Ascending aorta (tissue), 2 donors: ENCODE measurements around the gene ZNF488. TPM values are rescaled to one million over a fixed set of nuclear protein-coding genes. Genes with fewer than 3 reads are reported as not detected.
"Not testable (repeated sequence)": the region's sequence is repeated elsewhere in the genome, so short reads cannot be mapped to it uniquely, and the experiment has no call there.

Experiments used
- DNase-seq, 2 donors: peaks; one replicate each; pipeline ENCODE4 v3.0.0-alpha.2; 2019; ENCODE audit warnings: low spot score in 2 of 2
- H3K27ac ChIP-seq, 2 donors: fragments of 200-600 bp; sonication (generic); one replicate each; pipeline ENCODE4 v1.5.1; 2016 to 2017; ENCODE audit warnings: mild to moderate bottlenecking in 1 of 2
- H3K27me3 ChIP-seq: fragments of 200-600 bp; sonication (generic); one replicate; pipeline ENCODE4 v1.5.1; 2017
- H3K36me3 ChIP-seq, 2 donors: fragments of 200-600 bp; sonication (generic); one replicate each; pipeline ENCODE4 v1.5.1; 2016
- H3K4me1 ChIP-seq, 2 donors: fragments of 200-600 bp; sonication (generic); one replicate each; pipeline ENCODE4 v1.5.1; 2016 to 2017; ENCODE audit warnings: mild to moderate bottlenecking in 1 of 2
- H3K4me3 ChIP-seq, 2 donors: fragments of 200-600 bp; sonication (generic); one replicate each; pipeline ENCODE4 v1.5.1; 2016 to 2017; ENCODE audit warnings: mild to moderate bottlenecking in 1 of 2
- H3K9me3 ChIP-seq, 2 donors: fragments of 200-600 bp; sonication (generic); one replicate each; pipeline ENCODE4 v1.5.1; 2016
- intact Hi-C: fragments of 100-400 bp; cut with DNase I; formaldehyde crosslinking; loops from one replicate; pipeline ENCODE4 v1.15.1; 2023
- total RNA-seq: library from RNA; depleted of rRNA; stranded (reverse); fragments of >200 nt; gene quantifications from one replicate; pipeline ENCODE4 v1.1.0, GENCODE V29; 2016
- TF ChIP-seq, protein P1 (sequence below), 3 experiments: fragments of 200-600 bp in 2 of 3; fragments of 450-650 bp in 1 of 3; sonication (generic) in 2 of 3; IDR thresholded peaks; one replicate each; pipeline ENCODE4 v1.5.1; 2016 to 2019; ENCODE audit warnings: antibody characterized with exemption in 3 of 3, mild to moderate bottlenecking in 1 of 3, moderate library complexity in 1 of 3

Gene ZNF488
- total RNA-seq, 1 donor from 2014 or later, result not detected

- Histone ChIP-seq H3K27ac (no peak overlapping the region), H3K9me3 (no peaks in the 10 kb centered on the region), H3K4me1 (no peaks in the 10 kb centered on the region), H3K27me3 (no peaks in the 10 kb centered on the region), H3K36me3 (no peaks in the 10 kb centered on the region), H3K4me3 (no peak overlapping the region)
- DNase-seq, result peak in 1 of 2 donors; percentile 50
- TF ChIP-seq, protein P1, sequence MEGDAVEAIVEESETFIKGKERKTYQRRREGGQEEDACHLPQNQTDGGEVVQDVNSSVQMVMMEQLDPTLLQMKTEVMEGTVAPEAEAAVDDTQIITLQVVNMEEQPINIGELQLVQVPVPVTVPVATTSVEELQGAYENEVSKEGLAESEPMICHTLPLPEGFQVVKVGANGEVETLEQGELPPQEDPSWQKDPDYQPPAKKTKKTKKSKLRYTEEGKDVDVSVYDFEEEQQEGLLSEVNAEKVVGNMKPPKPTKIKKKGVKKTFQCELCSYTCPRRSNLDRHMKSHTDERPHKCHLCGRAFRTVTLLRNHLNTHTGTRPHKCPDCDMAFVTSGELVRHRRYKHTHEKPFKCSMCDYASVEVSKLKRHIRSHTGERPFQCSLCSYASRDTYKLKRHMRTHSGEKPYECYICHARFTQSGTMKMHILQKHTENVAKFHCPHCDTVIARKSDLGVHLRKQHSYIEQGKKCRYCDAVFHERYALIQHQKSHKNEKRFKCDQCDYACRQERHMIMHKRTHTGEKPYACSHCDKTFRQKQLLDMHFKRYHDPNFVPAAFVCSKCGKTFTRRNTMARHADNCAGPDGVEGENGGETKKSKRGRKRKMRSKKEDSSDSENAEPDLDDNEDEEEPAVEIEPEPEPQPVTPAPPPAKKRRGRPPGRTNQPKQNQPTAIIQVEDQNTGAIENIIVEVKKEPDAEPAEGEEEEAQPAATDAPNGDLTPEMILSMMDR (IDR thresholded peaks at IDR 0.05), result no peak
- intact Hi-C loops, result no loop called here
Observed at GRCh38 chr10:47420305-47421056, 36.4 kb upstream of the ZNF488 start.

DNA sequence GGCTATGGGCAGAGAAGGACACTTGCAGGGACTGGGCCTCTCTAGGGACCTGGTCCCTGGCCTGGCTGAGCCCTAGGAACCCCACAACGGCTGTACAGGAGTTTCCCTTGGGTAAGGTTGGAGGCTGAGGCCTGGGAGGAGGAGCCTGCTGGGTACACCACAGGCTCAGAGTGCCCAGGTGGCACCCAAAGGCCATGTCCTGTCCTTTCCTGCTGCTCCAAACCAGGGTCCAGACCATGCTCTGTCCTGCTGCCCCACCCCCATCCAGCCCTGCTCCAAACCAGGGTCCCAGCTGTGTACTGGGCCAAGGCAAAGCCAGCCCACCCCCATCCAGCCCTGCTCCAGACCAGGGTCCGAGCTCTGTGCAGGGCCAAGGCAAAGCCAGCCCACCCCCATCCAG lies 35.3 kb upstream of the ZNF488 start:
- no peak for DNase-seq
- Histone ChIP-seq H3K4me1 (no peaks in the 10 kb centered on the region), H3K36me3 (no peaks in the 10 kb centered on the region), H3K4me3 (no peak overlapping the region), H3K27ac (no peak overlapping the region), H3K9me3 (no peaks in the 10 kb centered on the region), H3K27me3 (no peaks in the 10 kb centered on the region)
- intact Hi-C loops, result no loop called here
- TF ChIP-seq, protein P1 (IDR thresholded peaks at IDR 0.05), result no peak

DNA sequence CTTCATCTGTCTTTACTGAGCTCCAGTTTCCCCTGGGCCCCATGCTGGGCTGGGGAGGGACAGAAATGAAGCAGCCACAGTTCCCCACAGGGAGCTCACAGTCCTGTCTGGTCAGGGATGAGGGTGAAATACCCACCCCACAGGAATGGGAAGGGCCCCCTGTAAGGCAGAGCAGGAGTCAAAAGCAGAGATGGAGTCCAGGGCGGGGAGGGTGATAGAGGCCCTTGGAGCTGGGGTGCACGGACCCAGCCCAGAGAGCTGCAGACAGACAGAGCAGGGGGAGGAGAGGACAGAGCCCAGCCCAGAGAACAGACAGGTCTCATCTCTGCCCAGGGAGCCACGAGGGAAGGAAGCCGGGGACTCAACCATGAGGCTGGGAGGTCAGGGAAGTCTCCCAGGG lies 34.9 kb upstream of the ZNF488 start:
- intact Hi-C loops, result no loop called here
- H3K36me3 ChIP-seq, result no peaks in the 10 kb centered on the region
- H3K4me1 ChIP-seq, result no peaks in the 10 kb centered on the region
- H3K27me3 ChIP-seq, result no peaks in the 10 kb centered on the region
- no peak overlapping the region for H3K4me3 ChIP-seq
- TF ChIP-seq, protein P1 (IDR thresholded peaks at IDR 0.05), result no peak
- no peak overlapping the region for H3K27ac ChIP-seq
- H3K9me3 ChIP-seq, result no peaks in the 10 kb centered on the region
- no peak for DNase-seq

DNA sequence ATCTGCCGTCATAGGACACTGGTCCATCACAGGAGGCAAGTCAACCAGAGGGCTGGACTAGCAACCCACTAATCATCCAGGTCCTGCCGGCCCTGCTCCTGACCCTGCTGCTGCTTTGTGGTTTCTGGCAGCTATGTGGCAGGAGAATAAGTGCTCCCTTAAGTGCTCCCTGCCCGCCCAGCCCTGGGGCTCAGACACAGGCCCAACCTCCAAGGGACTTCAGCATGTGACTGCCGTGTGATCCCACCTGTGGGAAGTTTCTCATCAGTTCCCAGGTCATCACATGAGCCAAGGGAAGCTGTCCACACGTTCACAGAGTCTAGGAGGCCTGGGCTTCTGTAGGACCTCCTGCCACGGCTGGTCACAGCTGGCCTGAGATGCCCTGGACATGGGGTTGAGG lies 34.2 kb upstream of the ZNF488 start:
- no peaks in the 10 kb centered on the region for H3K27me3 ChIP-seq
- no peaks in the 10 kb centered on the region for H3K36me3 ChIP-seq
- TF ChIP-seq, protein P1 (IDR thresholded peaks at IDR 0.05), result no peak
- H3K4me3 ChIP-seq, result no peak overlapping the region
- no peaks in the 10 kb centered on the region for H3K9me3 ChIP-seq
- DNase-seq, result peak in 1 of 2 donors; percentile 52
- H3K4me1 ChIP-seq, result no peaks in the 10 kb centered on the region
- H3K27ac ChIP-seq, result no peak overlapping the region
- intact Hi-C loops, result no loop called here

DNA sequence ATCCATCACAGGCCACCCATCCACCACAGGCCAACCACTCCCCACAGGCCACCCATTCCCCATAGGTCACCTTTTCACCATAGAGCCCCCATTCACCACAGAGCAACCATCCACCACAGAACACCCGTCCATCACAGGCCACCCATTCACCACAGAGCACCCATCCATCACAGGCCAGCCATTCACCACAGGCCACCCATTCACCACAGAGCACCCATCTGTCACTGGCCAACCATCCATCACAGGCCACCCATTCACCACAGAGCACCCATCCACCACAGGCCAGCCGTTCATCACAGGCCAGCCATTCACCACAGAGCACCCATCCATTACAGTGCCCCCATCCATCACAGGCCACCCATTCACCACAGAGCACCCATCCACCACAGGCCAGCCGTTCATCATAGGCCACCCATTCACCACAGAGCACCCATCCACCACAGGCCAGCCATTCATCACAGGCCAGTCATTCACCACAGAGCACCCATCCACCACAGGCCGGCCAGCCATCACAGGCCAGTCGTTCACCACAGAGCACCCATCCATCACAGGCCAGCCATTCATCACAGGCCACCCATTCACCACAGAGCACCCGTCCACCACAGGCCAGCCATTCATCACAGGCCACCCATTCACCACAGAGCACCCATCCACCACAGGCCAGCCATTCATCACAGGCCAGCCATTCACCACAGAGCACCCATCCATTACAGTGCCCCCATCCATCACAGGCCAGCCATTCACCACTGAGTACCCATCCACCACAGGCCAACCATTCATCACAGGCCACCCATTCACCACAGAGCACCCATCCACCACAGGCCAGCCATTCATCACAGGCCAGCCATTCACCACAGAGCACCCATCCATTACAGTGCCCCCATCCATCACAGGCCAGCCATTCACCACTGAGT lies 32.5 kb upstream of the ZNF488 start:
- H3K27ac ChIP-seq, H3K9me3 ChIP-seq, H3K4me1 ChIP-seq, intact Hi-C loops, H3K4me3 ChIP-seq, H3K27me3 ChIP-seq, DNase-seq, H3K36me3 ChIP-seq: not testable (repeated sequence)
